ENCODE results near the gene ZNF710.
"Not testable (repeated sequence)": the region's sequence is repeated elsewhere in the genome, so short reads cannot be mapped to it uniquely, and the experiment has no call there.

ZNF710 gene

GRCh38 chr15:90062973-90063769 is 62.0 kb downstream of the ZNF710 start:
- DNase-seq: no peak

GRCh38 chr15:90063770-90064247 is 62.7 kb downstream of the ZNF710 start:
- DNase-seq: no peak

- DNase-seq: no peak
These were observed 64.0 kb downstream of the ZNF710 start for GRCh38 chr15:90064911-90065681.

GRCh38 chr15:90065682-90066049 is 64.5 kb downstream of the ZNF710 start:
- DNase-seq: no peak

GRCh38 chr15:90067181-90067952 is 66.2 kb downstream of the ZNF710 start:
- no peak for DNase-seq

GRCh38 chr15:90067953-90068606 is 67.0 kb downstream of the ZNF710 start:
- DNase-seq: no peak

GRCh38 chr15:90070623-90071022 is 69.5 kb downstream of the ZNF710 start:
- not testable (repeated sequence) for DNase-seq

GRCh38 chr15:90071220-90071807 is 70.2 kb downstream of the ZNF710 start:
- peak; percentile 90 for DNase-seq

- DNase-seq: no peak
These were observed 72.0 kb downstream of the ZNF710 start for GRCh38 chr15:90072978-90073640.

GRCh38 chr15:90074023-90074422 is 72.9 kb downstream of the ZNF710 start:
- no peak for DNase-seq

GRCh38 chr15:90074916-90075315 is 73.8 kb downstream of the ZNF710 start:
- no peak for DNase-seq

- no peak for DNase-seq
These were observed 74.5 kb downstream of the ZNF710 start for GRCh38 chr15:90075420-90076289.

- DNase-seq: no peak
These were observed 75.6 kb downstream of the ZNF710 start for GRCh38 chr15:90076716-90077115.

GRCh38 chr15:90078965-90079364 is 77.8 kb downstream of the ZNF710 start:
- DNase-seq: no peak

- no peak for DNase-seq
These were observed 78.7 kb downstream of the ZNF710 start for GRCh38 chr15:90079619-90080457.

- no peak for DNase-seq
These were observed 79.3 kb downstream of the ZNF710 start for GRCh38 chr15:90080458-90080755.

- no peak for DNase-seq
These were observed 79.8 kb downstream of the ZNF710 start for GRCh38 chr15:90080818-90081393.

GRCh38 chr15:90082140-90082715 is 81.1 kb downstream of the ZNF710 start:
- DNase-seq: no peak

- no peak for DNase-seq
These were observed 82.3 kb downstream of the ZNF710 start for GRCh38 chr15:90083419-90083818.
